SK-MEL-5 (cell line): ENCODE results near the gene CAMTA1. TPM values are rescaled to one million over a fixed set of nuclear protein-coding genes. Genes with fewer than 3 reads are reported as not detected.

ENCODE experiments used
- DNase-seq: peaks from one replicate; pipeline ENCODE4 v3.0.0-alpha.2; 2016; ENCODE audit warnings: low read depth, low spot score
- in situ Hi-C: cut with HindIII; loops from 2 replicates; pipeline ENCODE4 v1.10.0; 2016; ENCODE audit warnings: low sequenced_read_pairs, high pct_unique_total_duplicates, low pct_unique_long_range_greater_than_20kb
- total RNA-seq: library from RNA; depleted of rRNA; stranded (reverse); fragments of >200 nt; shearing (Covaris generic); gene quantifications from 2 replicates; pipeline ENCODE4 v1.2.3, GENCODE V29; 2014

The CAMTA1 gene
- total RNA-seq, 1 experiment from 2014 or later: 47.4 TPM

DNA sequence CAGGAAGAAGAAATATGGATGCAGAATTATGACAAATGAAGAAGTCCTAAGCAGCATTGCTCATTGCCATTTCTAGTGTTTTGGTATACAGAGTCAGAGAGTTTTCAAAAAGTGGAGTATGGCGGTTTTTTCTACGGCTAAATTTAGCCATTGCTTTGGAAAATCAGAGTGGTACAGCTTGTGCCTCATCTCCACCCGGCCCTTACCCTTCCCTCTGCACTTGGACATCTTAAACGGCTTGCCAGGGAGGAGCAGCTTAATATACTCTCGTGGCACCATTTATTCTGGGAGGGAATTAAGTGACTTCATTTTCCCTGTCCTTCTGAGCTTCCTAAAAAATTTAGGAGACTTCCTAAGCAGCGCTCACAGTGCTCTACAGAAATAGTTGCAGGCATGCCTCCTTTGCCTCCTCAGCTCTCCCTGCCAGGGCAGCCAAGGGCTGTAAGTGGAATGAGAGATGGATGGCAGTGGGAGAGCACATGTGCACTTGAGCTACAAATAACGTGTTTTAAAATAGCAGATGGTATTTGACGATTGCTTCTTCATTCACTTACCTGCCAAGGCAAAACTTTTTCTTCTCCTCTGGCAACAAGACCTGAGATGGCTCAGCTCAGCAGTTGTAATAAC is 934.3 kb downstream of the CAMTA1 start:
- in situ Hi-C loops: no loop called here
- DNase-seq: no peak

DNA sequence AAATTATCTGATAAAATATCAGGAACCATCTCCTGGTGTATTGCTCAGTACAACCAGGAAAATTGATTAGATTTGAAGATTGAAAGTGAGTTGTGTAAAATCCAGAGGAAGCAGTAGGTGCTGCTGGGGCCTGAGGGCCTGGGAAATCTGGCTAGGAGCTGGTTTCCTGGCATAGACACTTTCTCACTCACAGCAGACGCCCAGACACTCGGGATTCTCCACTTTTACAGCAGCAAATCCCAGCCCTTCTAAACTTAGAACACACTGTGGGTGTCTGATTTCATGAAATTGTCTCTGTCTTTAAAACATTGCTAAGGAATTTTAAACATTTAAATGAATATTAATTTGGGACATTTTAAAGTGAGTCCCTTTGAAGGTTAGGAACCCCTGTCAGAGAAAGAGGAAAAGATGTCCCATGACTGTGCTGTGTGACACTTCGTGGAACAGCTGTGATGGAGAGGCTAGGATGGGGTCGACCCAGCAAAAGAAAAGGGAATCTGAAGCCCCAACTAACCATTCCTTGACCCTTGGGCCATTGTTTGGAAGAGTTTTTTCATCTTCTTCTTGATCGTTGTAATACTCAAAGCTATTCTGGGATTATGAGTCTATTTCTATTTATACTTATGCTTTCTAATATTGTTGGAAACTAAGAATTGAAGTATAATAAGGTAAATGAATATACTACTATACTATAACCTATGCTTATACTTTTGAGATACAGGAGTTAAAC is 936.9 kb downstream of the CAMTA1 start:
- in situ Hi-C loops: no loop called here
- DNase-seq: no peak

DNA sequence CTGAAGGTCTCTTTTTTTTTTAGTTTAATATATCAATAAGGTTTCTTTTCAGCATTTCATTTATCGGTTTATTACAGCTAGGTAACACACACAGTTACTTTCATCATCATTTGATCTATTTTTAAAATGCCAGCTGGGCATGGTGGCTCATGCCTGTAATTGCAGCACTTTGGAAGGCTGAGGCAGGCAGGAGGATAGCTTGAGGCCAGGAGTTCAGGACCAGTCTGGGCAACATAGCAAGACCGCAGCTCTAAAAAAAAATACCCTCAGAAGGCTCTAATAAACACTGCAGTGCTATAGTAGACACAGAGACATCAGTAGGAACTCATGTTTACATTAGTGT is 937.4 kb downstream of the CAMTA1 start:
- in situ Hi-C loops: no loop called here
- no peak for DNase-seq

DNA sequence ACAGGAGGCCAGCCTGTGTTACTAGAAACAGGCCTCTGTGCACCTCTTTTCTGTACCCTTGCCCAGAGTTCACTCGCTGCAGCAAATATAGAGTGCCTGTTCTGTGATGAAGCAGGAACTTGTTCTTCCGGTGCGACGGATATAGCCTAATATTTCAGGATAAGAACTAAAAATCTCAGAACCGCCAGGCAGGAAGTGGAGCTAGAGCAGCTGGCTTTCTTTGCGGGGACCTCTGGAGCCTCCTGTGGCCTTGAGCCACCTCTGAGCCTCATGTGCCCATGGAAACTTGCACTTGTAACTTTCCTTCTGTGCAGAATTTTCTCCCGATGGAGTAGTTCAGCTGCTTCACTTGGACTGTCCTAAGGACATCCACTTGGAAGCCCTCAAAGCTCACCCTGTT is 941.4 kb downstream of the CAMTA1 start:
- DNase-seq: no peak
- in situ Hi-C loops: no loop called here

DNA sequence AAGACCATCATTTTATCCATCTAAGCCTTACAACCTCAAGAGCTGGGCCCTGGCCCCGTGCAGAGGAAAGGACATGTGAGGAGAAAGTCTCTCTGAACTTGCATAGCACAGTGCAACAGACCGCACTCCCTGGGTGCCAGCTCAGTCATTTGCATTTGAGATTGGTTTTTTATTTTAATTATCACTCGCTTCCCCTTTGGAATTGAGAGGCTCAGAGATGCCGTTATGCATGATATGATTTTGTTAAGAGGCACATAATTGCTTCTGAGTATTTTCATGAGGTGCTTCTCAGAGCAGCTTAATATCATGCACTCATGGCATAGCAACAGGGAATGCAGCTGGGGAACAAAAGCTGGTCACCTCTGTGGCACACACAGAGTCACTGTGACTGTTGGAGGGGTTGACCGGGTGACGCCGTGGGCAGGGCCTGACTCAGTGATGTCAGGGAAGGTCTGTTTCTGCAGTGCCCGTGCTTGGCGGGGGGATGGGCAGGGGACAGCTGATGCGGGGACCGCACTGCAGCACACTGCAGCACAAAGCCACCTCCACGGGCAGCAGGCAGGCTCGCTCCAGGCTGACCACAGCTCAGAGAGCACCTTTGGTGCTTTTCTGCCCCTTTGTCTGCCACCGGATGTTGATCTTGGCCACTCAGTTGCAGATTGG is 942.7 kb downstream of the CAMTA1 start:
- in situ Hi-C loops: no loop called here
- no peak for DNase-seq

DNA sequence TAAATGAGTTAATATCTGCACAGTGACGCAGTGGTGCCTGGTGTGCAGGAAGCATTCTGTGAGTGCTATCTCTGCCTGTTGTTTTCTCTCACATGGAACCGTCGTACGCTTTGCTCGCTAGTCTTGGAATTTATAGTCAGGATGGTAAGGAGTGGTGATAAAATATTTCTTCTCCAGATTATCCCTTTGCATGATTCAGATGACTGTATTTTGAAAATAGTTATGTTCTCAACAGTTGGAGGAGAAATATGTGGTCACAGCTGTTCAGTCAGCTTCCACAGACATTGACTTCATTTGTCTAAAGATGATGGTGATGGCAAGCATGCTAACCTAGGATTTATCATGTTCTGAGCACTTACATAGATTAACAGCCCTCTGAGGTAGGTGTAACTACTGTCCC is 944.5 kb downstream of the CAMTA1 start:
- in situ Hi-C loops: no loop called here
- no peak for DNase-seq

DNA sequence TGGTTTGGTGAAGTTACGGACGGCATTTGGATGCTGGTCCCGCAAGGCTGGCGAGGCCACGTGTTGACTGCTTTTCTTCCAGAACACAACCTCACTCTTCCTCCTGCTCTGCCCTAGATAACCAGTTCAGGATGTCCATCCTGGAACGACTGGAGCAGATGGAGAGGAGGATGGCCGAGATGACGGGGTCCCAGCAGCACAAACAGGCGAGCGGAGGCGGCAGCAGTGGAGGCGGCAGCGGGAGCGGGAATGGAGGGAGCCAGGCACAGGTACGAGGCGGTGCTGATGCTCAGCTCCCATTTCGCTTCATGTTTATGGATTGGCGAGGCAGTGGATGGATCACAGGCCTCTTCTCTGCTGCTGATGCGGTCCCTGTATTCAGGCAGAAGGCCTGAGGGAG is 947.1 kb downstream of the CAMTA1 start:
- in situ Hi-C loops: no loop called here
- DNase-seq: no peak

DNA sequence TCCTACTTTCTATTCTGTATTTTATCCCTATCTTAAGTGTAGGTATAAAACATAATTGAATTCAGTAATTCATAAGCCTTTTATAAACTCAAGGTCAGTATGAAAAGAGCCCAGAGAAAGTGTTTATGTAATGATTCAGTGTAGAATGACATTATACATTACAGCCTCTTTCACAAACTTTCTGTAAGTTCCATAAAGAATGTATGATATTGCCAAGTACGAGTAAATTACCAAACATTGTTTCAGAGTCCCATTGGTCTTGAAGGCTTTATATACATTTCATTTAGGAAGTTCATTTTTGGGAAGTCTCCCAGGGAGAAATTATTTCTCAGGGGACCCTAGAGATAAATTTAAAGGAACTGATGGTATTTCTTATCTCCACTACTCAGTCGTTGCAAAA is 948.0 kb downstream of the CAMTA1 start:
- no peak for DNase-seq
- in situ Hi-C loops: no loop called here

DNA sequence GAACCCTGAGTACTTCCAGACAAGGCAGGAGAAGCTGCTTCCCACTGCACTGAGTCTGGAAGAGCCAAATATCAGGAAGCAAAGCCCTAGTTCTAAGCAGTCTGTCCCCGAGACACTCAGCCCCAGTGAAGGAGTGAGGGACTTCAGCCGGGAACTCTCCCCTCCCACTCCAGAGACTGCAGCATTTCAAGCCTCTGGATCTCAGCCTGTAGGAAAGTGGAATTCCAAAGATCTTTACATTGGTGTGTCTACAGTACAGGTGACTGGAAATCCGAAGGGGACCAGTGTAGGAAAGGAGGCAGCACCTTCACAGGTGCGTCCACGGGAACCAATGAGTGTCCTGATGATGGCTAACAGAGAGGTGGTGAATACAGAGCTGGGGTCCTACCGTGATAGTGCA is 952.8 kb downstream of the CAMTA1 start:
- DNase-seq: no peak
- in situ Hi-C loops: no loop called here

DNA sequence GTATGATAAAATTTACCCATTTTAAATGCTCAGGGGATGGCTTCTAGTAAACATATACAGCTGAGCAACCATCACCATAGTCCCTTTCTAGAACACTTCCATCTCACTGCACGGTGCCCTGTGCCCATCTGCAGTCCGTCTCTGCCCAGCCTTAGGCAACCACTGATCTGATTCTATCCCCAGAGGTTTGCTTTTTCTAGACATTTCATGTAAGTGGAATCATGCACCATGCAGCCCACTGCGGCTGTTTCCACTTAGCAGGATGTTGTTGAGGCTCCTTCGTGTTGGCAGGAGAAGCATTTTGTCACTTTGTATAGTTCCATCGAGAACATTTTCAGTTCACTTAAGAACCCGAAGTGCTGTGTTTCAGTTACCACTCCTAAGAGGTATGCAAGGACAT is 958.1 kb downstream of the CAMTA1 start:
- no peak for DNase-seq
- in situ Hi-C loops: no loop called here

DNA sequence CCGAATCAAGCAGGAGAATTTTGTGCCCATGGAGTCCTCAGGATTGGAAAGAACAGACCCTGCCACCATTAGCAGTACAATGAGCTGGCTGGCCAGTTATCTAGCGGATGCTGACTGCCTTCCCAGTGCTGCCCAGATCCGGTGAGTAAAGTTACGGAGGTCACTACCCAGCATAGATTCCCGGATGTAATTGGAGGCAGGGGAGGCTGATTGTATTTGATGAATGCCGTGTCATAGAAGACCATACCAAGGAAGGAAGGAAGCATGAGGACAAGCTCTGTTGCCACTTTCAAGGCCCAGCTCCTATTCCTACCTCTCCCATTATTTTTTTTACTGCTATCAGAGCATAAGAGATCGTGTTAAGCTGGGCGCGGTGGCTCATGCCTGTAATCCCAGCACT is 959.6 kb downstream of the CAMTA1 start:
- DNase-seq: no peak
- in situ Hi-C loops: no loop called here

DNA sequence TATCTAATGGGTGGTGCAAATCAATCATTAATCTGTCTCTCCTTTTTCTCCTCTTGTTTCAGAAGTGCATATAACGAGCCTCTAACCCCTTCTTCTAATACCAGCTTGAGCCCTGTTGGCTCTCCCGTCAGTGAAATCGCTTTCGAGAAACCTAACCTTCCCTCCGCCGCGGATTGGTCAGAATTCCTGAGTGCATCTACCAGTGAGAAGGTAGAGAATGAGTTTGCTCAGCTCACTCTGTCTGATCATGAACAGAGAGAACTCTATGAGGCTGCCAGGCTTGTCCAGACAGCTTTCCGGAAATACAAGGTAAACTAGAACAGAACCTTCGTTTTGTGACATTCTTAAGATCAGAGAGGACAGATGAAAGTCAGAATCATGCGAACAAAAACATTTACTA is 960.5 kb downstream of the CAMTA1 start:
- DNase-seq: no peak
- in situ Hi-C loops: no loop called here

DNA sequence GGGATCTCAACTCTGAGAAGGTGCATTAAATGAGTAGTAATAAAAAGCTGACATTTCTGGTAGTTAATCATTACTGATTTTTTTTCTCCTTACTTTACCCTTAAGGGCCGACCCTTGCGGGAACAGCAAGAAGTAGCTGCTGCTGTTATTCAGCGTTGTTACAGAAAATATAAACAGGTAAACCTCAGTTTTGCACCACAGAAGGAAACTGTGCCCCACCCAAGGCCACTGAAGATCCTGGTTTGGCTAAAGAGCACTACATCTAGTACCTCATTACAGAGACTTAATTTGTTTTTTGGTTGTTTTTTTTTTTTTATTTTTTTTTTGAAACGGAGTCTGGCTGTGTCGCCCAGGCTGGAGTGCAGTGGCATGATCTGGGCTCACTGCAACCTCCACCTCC is 962.4 kb downstream of the CAMTA1 start:
- in situ Hi-C loops: no loop called here
- DNase-seq: no peak

DNA sequence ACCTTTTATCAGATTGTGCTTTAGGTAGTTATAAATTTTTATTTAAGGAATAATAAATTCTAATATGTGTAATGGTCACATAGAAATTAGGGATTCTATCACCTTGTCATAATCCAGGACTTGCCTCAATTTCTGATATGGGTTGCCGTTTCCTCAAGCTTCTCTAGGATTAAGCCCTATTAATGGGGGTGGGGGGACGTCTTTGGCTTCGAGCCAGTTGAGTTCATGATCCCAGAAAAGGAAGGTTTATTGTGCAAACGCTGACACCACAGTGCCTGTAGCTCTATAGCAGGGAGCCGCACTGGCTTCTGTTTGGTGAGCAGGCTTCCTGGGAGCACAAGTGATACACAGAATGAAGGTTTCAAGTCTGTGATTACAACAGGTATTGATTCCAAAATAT is 963.9 kb downstream of the CAMTA1 start:
- DNase-seq: no peak
- in situ Hi-C loops: no loop called here

DNA sequence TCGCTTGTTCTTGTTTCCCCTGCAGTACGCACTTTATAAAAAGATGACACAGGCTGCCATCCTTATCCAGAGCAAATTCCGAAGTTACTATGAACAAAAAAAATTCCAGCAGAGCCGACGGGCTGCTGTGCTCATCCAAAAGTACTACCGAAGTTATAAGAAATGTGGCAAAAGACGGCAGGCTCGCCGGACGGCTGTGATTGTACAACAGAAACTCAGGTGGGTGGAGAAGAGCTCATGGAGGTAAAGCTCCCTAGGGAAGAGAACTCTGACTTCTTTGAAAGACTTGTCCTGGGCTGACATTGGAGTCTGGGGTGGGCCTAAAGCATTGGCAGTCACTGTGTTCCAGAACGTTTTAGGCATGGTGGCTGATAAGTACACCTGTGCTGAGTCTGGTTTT is 965.9 kb downstream of the CAMTA1 start:
- no peak for DNase-seq
- in situ Hi-C loops: no loop called here

DNA sequence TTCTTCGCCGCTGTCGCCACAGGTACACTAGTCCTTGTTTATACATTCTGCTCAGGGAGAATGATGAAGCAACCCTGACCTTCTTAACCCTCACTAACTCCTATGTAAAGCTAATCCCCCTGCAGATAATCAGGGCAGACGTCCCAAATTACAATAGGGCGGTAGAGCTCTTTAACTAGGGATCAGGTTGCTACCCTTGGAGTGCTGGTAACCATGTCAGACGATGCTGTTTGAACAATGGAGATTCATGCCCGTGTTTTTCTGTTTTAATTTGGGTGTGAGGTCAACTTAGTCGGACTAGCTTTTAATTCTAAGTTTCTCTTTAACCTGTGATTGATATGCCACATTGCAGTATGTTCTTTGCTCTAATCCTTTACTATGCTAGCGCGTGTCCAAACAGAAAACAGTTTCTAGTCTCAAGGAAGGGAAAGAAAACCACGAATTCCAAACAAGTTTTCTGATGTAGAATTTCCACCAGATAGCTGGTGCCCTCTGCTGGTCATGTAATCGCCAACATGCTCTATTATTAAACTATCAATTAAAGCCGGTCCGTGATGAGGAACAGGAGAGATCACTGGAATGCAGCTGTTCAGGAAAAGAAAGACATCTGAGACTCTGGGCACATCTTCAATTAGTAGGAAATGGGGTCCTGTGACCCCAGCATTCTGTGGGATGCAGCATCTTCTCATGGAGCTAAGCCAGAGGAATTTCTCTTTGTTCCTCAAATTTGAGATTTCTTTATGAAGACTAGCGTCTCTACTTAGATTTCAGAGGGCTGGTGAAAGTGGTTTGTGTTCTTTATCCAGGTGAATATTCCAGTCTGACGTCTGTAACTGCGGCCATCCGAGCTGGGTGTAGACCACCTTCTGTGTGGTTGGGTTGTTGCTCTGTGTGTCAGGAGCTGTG is 967.5 kb downstream of the CAMTA1 start:
- DNase-seq: peak; percentile 70
- in situ Hi-C loops: no loop called here

DNA sequence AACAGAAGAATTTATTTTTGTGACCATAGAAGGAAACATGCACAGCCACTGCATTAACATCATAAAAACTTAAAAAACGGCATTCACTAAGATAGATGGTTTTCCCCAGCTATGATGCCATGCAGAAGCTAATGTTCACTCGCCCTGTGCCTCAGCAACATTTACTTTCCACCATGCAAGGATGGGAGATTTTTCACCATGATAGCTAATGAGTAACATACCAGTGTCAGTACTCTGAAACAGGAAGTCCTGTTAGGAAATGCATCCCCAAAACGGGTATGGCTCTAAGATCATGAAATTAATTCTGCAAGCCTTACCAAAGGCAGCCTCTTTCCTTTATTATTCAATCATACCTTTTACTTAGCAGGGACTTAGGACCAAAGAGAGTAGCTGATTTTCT is 968.4 kb downstream of the CAMTA1 start:
- no peak for DNase-seq
- in situ Hi-C loops: no loop called here

DNA sequence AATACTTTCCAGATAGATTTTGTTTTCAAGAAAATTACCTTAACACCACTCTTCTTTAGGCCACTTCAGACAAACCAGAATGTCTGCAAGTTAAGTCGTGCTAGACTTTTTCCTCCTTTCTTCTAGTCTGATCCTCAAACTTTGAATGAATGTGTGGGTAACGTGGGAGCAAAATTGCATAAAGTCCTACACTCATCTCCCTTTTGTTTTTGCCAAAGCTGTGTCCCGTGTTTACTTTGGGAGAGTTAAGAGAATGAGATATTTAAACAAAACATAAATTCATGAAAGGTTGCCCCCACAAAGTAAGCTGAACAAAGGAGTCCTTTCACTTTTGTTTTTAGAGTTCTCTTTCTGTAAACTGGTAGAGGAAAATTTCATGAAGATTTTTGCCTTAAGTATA is 969.0 kb downstream of the CAMTA1 start:
- in situ Hi-C loops: no loop called here

More for the DNA sequence above, 969.0 kb downstream of the CAMTA1 start:
- DNase-seq: peak; percentile 36
